Fibroblast of the aortic adventitia (primary cell): ENCODE results near the gene KCNH6. TPM values are rescaled to one million over a fixed set of nuclear protein-coding genes. Genes with fewer than 3 reads are reported as not detected.

Experiments used
- DNase-seq: peaks from one replicate; pipeline ENCODE4 v3.0.0-alpha.2; 2010; ENCODE audit warnings: low read depth
- H3K4me3 ChIP-seq: 2 replicates; pipeline ENCODE4 v1.5.1; 2011; ENCODE audit warnings: low read depth, mild to moderate bottlenecking, control low read depth, low read length, moderate library complexity
- total RNA-seq: library from RNA; depleted of rRNA; stranded (reverse); fragments of >200 nt; gene quantifications from 2 replicates; pipeline ENCODE4 v1.2.3, GENCODE V29; 2012; ENCODE audit warnings: low replicate concordance
- TF ChIP-seq, protein P1 (sequence below): IDR thresholded peaks from 2 replicates; pipeline ENCODE4 v1.5.1; 2011; ENCODE audit warnings: mild to moderate bottlenecking, low read length, control low read depth, inconsistent platforms; ENCODE audit not compliant: insufficient read depth

Gene KCNH6
- total RNA-seq, 1 donor = not detected

DNA sequence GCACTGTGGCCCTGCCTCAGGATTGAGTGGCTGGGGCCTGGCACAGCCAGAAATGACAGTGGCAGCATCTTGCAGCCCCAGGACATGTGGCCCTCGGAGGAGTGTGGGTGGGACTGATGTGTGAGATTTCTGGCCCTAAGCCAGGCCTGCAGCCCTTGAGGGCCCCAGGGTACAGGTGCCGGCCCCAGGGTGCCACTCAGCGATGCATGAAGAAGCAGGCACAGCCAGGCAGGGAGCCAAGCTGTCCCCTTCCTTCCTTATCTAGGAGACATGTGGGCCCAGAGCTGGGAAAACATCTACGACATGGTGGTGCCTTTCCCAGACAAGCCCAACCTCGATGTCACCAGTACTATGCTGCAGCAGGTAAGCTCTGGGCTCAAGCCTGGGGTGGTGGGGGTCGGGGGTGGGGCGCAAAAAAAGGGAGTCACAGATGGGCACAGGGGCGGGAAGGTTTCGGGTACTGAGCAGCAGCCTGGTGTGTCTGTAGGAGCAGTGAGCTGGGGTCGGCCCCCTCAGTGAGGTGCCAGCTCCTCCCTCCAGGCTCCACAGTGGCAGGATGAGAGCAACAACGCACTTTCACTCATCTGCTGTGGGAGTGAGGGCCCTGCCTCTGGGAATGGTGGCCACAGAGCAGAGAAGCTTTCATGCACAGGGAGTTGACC is 42.2 kb upstream of the KCNH6 start:
- TF ChIP-seq, protein P1, sequence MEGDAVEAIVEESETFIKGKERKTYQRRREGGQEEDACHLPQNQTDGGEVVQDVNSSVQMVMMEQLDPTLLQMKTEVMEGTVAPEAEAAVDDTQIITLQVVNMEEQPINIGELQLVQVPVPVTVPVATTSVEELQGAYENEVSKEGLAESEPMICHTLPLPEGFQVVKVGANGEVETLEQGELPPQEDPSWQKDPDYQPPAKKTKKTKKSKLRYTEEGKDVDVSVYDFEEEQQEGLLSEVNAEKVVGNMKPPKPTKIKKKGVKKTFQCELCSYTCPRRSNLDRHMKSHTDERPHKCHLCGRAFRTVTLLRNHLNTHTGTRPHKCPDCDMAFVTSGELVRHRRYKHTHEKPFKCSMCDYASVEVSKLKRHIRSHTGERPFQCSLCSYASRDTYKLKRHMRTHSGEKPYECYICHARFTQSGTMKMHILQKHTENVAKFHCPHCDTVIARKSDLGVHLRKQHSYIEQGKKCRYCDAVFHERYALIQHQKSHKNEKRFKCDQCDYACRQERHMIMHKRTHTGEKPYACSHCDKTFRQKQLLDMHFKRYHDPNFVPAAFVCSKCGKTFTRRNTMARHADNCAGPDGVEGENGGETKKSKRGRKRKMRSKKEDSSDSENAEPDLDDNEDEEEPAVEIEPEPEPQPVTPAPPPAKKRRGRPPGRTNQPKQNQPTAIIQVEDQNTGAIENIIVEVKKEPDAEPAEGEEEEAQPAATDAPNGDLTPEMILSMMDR = no peak
- H3K4me3 ChIP-seq = no peak overlapping the region
- no peak for DNase-seq

- H3K4me3 ChIP-seq = no peak overlapping the region
- no peak for DNase-seq
- TF ChIP-seq, protein P1 = no peak
Observed at GRCh38 chr17:63481488-63481870, 41.7 kb upstream of the KCNH6 start.

DNA sequence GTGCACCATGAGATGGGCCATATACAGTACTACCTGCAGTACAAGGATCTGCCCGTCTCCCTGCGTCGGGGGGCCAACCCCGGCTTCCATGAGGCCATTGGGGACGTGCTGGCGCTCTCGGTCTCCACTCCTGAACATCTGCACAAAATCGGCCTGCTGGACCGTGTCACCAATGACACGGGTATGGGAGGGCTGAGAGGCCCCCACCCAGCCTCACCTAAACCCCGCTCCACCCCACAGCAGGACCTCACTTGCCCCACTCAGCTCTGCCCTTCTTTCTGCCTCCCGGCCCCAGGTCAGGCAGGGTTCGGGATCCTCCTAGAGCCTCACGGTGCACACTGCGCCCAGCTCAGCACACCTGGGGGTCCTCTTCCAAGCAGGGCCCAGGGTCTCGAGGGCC is 40.6 kb upstream of the KCNH6 start:
- TF ChIP-seq, protein P1 = no peak
- DNase-seq = no peak
- H3K4me3 ChIP-seq = no peak overlapping the region

DNA sequence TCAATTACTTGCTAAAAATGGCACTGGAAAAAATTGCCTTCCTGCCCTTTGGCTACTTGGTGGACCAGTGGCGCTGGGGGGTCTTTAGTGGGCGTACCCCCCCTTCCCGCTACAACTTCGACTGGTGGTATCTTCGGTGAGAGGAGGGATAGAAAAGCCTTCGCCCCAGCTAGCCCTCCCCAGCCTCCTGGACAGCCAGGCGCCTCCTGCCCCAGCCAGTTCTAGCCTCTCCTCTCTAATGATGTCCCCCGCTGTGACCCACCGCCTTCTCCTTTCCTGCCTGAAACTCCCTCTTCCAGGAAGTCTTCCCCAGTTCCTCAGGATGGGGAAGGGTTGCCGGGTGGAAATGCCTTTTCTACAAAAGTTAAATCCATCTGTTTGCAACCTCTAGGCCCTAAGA is 40.1 kb upstream of the KCNH6 start:
- H3K4me3 ChIP-seq = no peak overlapping the region
- no peak for DNase-seq
- TF ChIP-seq, protein P1 = no peak

GRCh38 chr17:63483655-63484575 is 39.2 kb upstream of the KCNH6 start:
- no peak overlapping the region for H3K4me3 ChIP-seq
- DNase-seq = no peak
- TF ChIP-seq, protein P1 = no peak

DNA sequence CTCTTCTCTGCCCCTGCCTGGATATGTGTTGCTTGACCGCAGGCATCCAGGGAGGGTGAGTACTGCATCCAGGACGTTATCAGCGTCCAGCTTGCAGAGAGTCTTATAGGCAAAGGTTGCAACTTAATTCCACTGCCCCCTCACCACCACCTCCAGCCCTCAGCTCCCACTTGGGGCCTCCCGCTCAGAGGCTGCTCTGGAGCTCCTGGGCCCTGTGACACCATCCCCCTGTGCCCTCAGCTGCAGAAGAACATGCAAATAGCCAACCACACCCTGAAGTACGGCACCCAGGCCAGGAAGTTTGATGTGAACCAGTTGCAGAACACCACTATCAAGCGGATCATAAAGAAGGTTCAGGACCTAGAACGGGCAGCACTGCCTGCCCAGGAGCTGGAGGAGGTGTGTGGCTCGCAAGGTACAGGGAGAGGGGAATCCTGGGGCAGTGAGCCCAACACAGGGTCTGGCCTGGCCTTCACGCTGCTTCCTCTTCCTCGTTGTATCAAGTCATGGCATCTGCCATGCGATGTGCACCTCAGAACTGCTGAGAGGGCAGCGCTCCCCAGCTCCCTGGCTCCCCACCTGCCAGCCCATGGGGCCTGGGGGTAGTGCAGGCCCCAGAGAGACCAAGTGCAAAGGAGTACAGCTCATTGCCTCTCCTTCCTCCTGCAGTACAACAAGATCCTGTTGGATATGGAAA is 36.7 kb upstream of the KCNH6 start:
- TF ChIP-seq, protein P1 = no peak
- no peak for DNase-seq
- H3K4me3 ChIP-seq = no peak overlapping the region
